K562 (cell line): ENCODE measurements around the gene FILIP1. TPM values are rescaled to one million over a fixed set of nuclear protein-coding genes. Genes with fewer than 3 reads are reported as not detected.

Experiments
- ATAC-seq: fragments of 200-7000 bp; cut with Tn5 transposase; 3 replicates; pipeline ENCODE4 v1.9.1; 2020; ENCODE audit warnings: moderate library complexity
- BruUV-seq: library from RNA; stranded (reverse); fragments of 400-500 nt; replicated peaks from 2 replicates; lab custom pipeline; 2021; lab: Mats Ljungman, UMichigan
- CTCF ChIA-PET: fragments of 300-600 bp; formaldehyde crosslinking; extraction: SDS; loops from one replicate; lab custom pipeline; 2021; ENCODE audit warnings: low intra/inter-chr PET ratio; lab: Yijun Ruan, JAX
- POLR2A ChIA-PET: fragments of 300-600, 350-650 bp; sonication (Branson Sonifier 250); formaldehyde crosslinking; extraction: SDS; loops from one replicate; lab custom pipeline; 2021; ENCODE audit warnings: antibody characterized with exemption, inconsistent platforms; lab: Yijun Ruan, JAX
- DNase-seq, 4 experiments: peaks; one replicate each; pipeline versions ENCODE4 v3.0.0 to v3.0.0-alpha.2; 2011 to 2018; ENCODE audit warnings: low spot score in 3 of 4, mixed read lengths in 3 of 4; ENCODE audit errors: extremely low read depth in 1 of 4
- FAIRE-seq: peaks from 2 replicates; lab custom pipeline; 2011; peaks lifted over from hg19 to GRCh38; lab: Jason Lieb, UNC
- H2AFZ ChIP-seq: 2 replicates; pipeline ENCODE4 v1.6.0; 2011; ENCODE audit warnings: low read depth, low read length, control low read depth, inconsistent platforms
- H3K27ac ChIP-seq: fragments of 200-600 bp; 3 replicates; pipeline ENCODE4 v1.8.0; 2011; ENCODE audit warnings: low read depth, mild to moderate bottlenecking, control low read depth, inconsistent platforms, low read length, moderate library complexity, mixed read lengths; ENCODE audit errors: extremely low read depth
- H3K27me3 ChIP-seq, 2 experiments: fragments of 300-600 bp in 1 of 2; 2 replicates in 1 of 2; 3 replicates in 1 of 2; pipeline versions ENCODE4 v1.6.0 to v1.8.0; 2011; ENCODE audit warnings: inconsistent platforms in 2 of 2, low read length in 2 of 2, mild to moderate bottlenecking in 1 of 2, mixed read lengths in 1 of 2, moderate library complexity in 1 of 2; ENCODE audit not compliant: control insufficient read depth in 2 of 2, insufficient read depth in 2 of 2
- H3K36me3 ChIP-seq: fragments of 300-600 bp; 3 replicates; pipeline ENCODE4 v1.8.0; 2011; ENCODE audit warnings: mild to moderate bottlenecking, low read length, inconsistent platforms; ENCODE audit not compliant: control insufficient read depth, insufficient read depth
- H3K4me1 ChIP-seq, 2 experiments: fragments of 200-600 bp in 1 of 2; replicated peaks in 1 of 2; 2 replicates in 1 of 2; 3 replicates in 1 of 2; pipeline versions ENCODE4 v1.5.1 to v1.8.0; 2011; ENCODE audit warnings: inconsistent platforms in 2 of 2, low read length in 2 of 2, mild to moderate bottlenecking in 1 of 2, mixed read lengths in 1 of 2, moderate library complexity in 1 of 2; ENCODE audit not compliant: control insufficient read depth in 2 of 2, insufficient read depth in 2 of 2
- H3K4me2 ChIP-seq: 2 replicates; pipeline ENCODE4 v1.6.1; 2011; ENCODE audit warnings: low read length, control low read depth, inconsistent platforms, mixed read lengths; ENCODE audit not compliant: insufficient read depth
- H3K4me3 ChIP-seq: fragments of 200-600 bp; sonication (generic), shearing (Covaris generic); 2 replicates; pipeline ENCODE4 v1.5.1; 2016; ENCODE audit warnings: control low read depth, inconsistent platforms
- H3K79me2 ChIP-seq: fragments of 200-600 bp; 3 replicates; pipeline ENCODE4 v1.8.0; 2011; ENCODE audit warnings: low read length, inconsistent platforms; ENCODE audit not compliant: control insufficient read depth, insufficient read depth
- H3K9ac ChIP-seq, 2 experiments: 2 replicates each; pipeline versions ENCODE4 v1.6.0 to v1.6.1; 2011; ENCODE audit warnings: low read depth in 2 of 2, low read length in 2 of 2, control low read depth in 1 of 2, inconsistent platforms in 1 of 2, mild to moderate bottlenecking in 1 of 2, mixed read lengths in 1 of 2; ENCODE audit not compliant: insufficient read depth in 1 of 2
- H3K9me1 ChIP-seq: one replicate; pipeline ENCODE4 v1.6.0; 2011; ENCODE audit warnings: inconsistent platforms, mild to moderate bottlenecking, low read length, moderate library complexity; ENCODE audit not compliant: control insufficient read depth, insufficient read depth
- H3K9me3 ChIP-seq: replicated peaks from 2 replicates; pipeline ENCODE4 v1.5.1; 2011; ENCODE audit warnings: low read depth, low read length, inconsistent platforms; ENCODE audit not compliant: control insufficient read depth, insufficient read depth
- H4K20me1 ChIP-seq: replicated peaks from 2 replicates; pipeline ENCODE4 v1.6.1; 2011; ENCODE audit warnings: low read length, inconsistent platforms, mixed read lengths; ENCODE audit not compliant: control insufficient read depth, insufficient read depth
- BCL6 ChIP-seq: fragments of 250-450 bp; sonication (Bioruptor Pico); IDR thresholded peaks from 2 replicates; pipeline ENCODE4 v1.4.0; 2020
- CLOCK ChIP-seq: fragments of 250-450 bp; sonication (Bioruptor Pico); IDR thresholded peaks from 2 replicates; pipeline ENCODE4 v1.4.0; 2020; ENCODE audit warnings: mild to moderate bottlenecking, moderate library complexity, borderline replicate concordance
- E2F6 ChIP-seq, 2 experiments: IDR thresholded peaks; 2 replicates each; pipeline ENCODE4 v1.6.1; 2011; ENCODE audit warnings: borderline replicate concordance in 1 of 2, control low read depth in 1 of 2, low read depth in 1 of 2, low read length in 1 of 2, mild to moderate bottlenecking in 1 of 2, mixed read lengths in 1 of 2, moderate library complexity in 1 of 2; ENCODE audit not compliant: insufficient read depth in 1 of 2, insufficient read length in 1 of 2, poor library complexity in 1 of 2, severe bottlenecking in 1 of 2; ENCODE audit errors: extremely low read depth in 1 of 2
- MBD2 ChIP-seq: sonication (generic); IDR thresholded peaks from 2 replicates; pipeline ENCODE4 v1.6.1; 2016; ENCODE audit warnings: low read depth, borderline replicate concordance
- MCM3 ChIP-seq: fragments of 450-650 bp; IDR thresholded peaks from 2 replicates; pipeline ENCODE4 v1.6.1; 2016
- SMAD2 ChIP-seq: fragments of 150-350 bp; IDR thresholded peaks from 2 replicates; pipeline ENCODE4 v1.6.1; 2014; ENCODE audit warnings: low read depth, mild to moderate bottlenecking, low read length
- ZBED1 ChIP-seq: IDR thresholded peaks from 2 replicates; pipeline ENCODE4 v1.6.1; 2014
- ZFP36 ChIP-seq: fragments of 150-350 bp; IDR thresholded peaks from 2 replicates; pipeline ENCODE4 v1.6.1; 2018; ENCODE audit warnings: low read length, low read depth; ENCODE audit not compliant: partially characterized antibody
- ZNF57 ChIP-seq: fragments of 450-650 bp; formaldehyde crosslinking; IDR thresholded peaks from 2 replicates; pipeline ENCODE4 v1.4.0; 2020; ENCODE audit warnings: mild to moderate bottlenecking, moderate library complexity
- WGBS: fragments of 100-300 bp; shearing (Covaris generic); methylation state at CpG from one replicate; pipeline ENCODE4 v1.1.6; 2016; ENCODE audit warnings: low coverage, mixed read lengths; ENCODE audit not compliant: insufficient coverage; ENCODE audit errors: missing lambda C conversion rate; 5-methylcytosine and 5-hydroxymethylcytosine counted together
- in situ Hi-C: fragments of 300-500 bp; cut with MboI; formaldehyde crosslinking; loops from 4 replicates; pipeline ENCODE4 v1.15.0; 2018; ENCODE audit warnings: inconsistent platforms, mixed read lengths
- intact Hi-C: fragments of 100-400 bp; cut with micrococcal nuclease; formaldehyde crosslinking; loops from 2 replicates; pipeline ENCODE4 v1.14.2; 2022
- polyA plus RNA-seq, 8 experiments: library from polyadenylated mRNA; depleted of rRNA in 4 of 8; stranded (reverse) in 5 of 8; unstranded in 3 of 8; fragments of >200 nt; fragmentation: Nextera tagmentation in 2 of 8; fragmentation: Illumina TruSeq in 1 of 8; extraction: Ambion mirVana in 2 of 8; extraction: Trizol in 1 of 8; gene quantifications; 2 replicates each; pipeline versions ENCODE4 v1.2.1 to v1.2.3, GENCODE V29; 2011 to 2014; ENCODE audit warnings: inconsistent platforms in 1 of 8, missing spikeins in 1 of 8
- total RNA-seq, 7 experiments: library from RNA; depleted of rRNA in 6 of 7; stranded (reverse); fragments of >200 nt in 6 of 7; fragmentation: Illumina TruSeq in 2 of 7; extraction: Trizol in 2 of 7; gene quantifications; 2 replicates each; pipeline versions ENCODE4 v1.2.1 to v1.2.3, GENCODE V29; 2011 to 2021; ENCODE audit warnings: low replicate concordance in 1 of 7

The FILIP1 gene
- total and polyA plus RNA-seq, 9 of the 15 experiments (the other 6 are each of a cell fraction or from before 2014, with no cell fraction given), result 0.03 to 0.25 (median 0.10) TPM; not detected in 1

GRCh38 chr6:75287424-75287823, 206.2 kb downstream of the FILIP1 start:
- DNase-seq (no peak), ATAC-seq (no peak), FAIRE-seq (no peak)
- Histone ChIP-seq H3K4me2 (peak overlapping the region; percentile 95; the same call in 1 of the 2 replicates), H3K4me1 (0 out of 5 replicates have a peak, but pooled peaks cover 0 to 7% of the 10 kb centered on the region in 2 experiments), H4K20me1 (no peaks in the 10 kb centered on the region; the same call in 1 of the 2 replicates), H3K36me3 (peaks cover 4% of the 10 kb centered on the region; the same call in 1 of the 3 replicates), H3K27ac (no peak overlapping the region), H3K27me3 (no peaks in the 10 kb centered on the region), H3K9me1 (no peaks in the 10 kb centered on the region), H3K9ac (peak overlapping the region in 1 of 2 experiments; percentile 89; a peak in 2 of 4 replicates), H3K9me3 (no peaks in the 10 kb centered on the region), H3K4me3 (no peak overlapping the region), H2AFZ (peak overlapping the region; percentile 81), H3K79me2 (peaks cover 56% of the 10 kb centered on the region)
- no TSS peak for BruUV-seq
- ChIA-PET POLR2A (no interaction called here), CTCF (no interaction called here)
- 21% methylated on average over 1 of the region's 1 CpG for WGBS
- TF ChIP-seq SMAD2 (no peak), MCM3 (no peak), CLOCK (CRISPR knock-in tag) (no peak), ZBED1 (no peak), ZNF57 (CRISPR knock-in tag) (no peak), ZFP36 (no peak), E2F6 (IDR thresholded peaks at IDR 0.05; ENCODE audit: borderline replicate concordance in 1 of 2, extremely low read depth in 1 of 2, insufficient read depth in 1 of 2, insufficient read length in 1 of 2, low read depth in 1 of 2, low read length in 1 of 2, poor library complexity in 1 of 2, severe bottlenecking in 1 of 2) (no peak), BCL6 (CRISPR knock-in tag) (no peak), MBD2 (no peak)
- in situ Hi-C loops (no loop called here), intact Hi-C loops (loop anchor here (10.0 kb wide), 2 partner anchors 317 to 1763 kb away; partner anchors contain the start of genes EEF1A1 and SENP6)
